Esophagus muscularis mucosa (tissue), 3 donors: ENCODE measurements around the gene JPH2.

ENCODE experiments used
- CTCF ChIP-seq, 3 experiments: fragments of 200-600 bp in 2 of 3; fragments of 450-650 bp in 1 of 3; sonication (generic) in 2 of 3; IDR thresholded peaks; one replicate each; pipeline ENCODE4 v1.5.1; 2017 to 2019; ENCODE audit warnings: antibody characterized with exemption in 3 of 3, mild to moderate bottlenecking in 2 of 3, moderate library complexity in 1 of 3
- POLR2A ChIP-seq: fragments of 450-650 bp; IDR thresholded peaks from one replicate; pipeline ENCODE4 v1.6.1; 2017; ENCODE audit warnings: antibody characterized with exemption, moderate library complexity, mild to moderate bottlenecking, low read depth
- POLR2AphosphoS5 ChIP-seq, 2 donors: sonication (generic); formaldehyde crosslinking; IDR thresholded peaks; one replicate each; pipeline ENCODE4 v1.6.1; 2017; ENCODE audit warnings: antibody characterized with exemption in 2 of 2

- no peak for TF ChIP-seq POLR2A
- peak in 1 of 2 donors; percentile 71 for TF ChIP-seq POLR2AphosphoS5 (IDR thresholded peaks at IDR 0.05)
- no peak for TF ChIP-seq CTCF (IDR thresholded peaks at IDR 0.05)
Measured at GRCh38 chr20:44207126-44207723, 20.2 kb upstream of the JPH2 start.
